HEK293 (cell line): ENCODE measurements around the gene ZDHHC1.
A peak's percentile ranks its signal among the peaks of the same experiment; 100 is the strongest.

Experiments
- CTCF ChIA-PET: fragments of 350-600 bp; formaldehyde crosslinking; extraction: SDS; loops from one replicate; lab custom pipeline; 2021; ENCODE audit warnings: antibody characterized with exemption; lab: Yijun Ruan, JAX
- POLR2A ChIA-PET: fragments of 300-600 bp; formaldehyde crosslinking; extraction: SDS; loops from one replicate; lab custom pipeline; 2020; ENCODE audit warnings: antibody characterized with exemption, inconsistent platforms; lab: Yijun Ruan, JAX
- H3K27ac ChIP-seq: fragments of 200-500 bp; sonication (Bioruptor generic); 2 replicates; pipeline ENCODE4 v1.5.1; 2014; ENCODE audit warnings: low read depth, low read length, control low read depth, inconsistent platforms; ENCODE audit errors: extremely low read depth
- H3K36me3 ChIP-seq, 2 experiments: fragments of 200-500 bp in 1 of 2; sonication (Bioruptor generic) in 1 of 2; 1 replicate in 1 of 2; 2 replicates in 1 of 2; pipeline ENCODE4 v1.5.1; 2014 to 2017; ENCODE audit warnings: inconsistent platforms in 2 of 2, low read length in 2 of 2; ENCODE audit not compliant: control insufficient read depth in 2 of 2, insufficient read depth in 1 of 2
- H3K4me1 ChIP-seq: fragments of 200-500 bp; sonication (Bioruptor generic); 2 replicates; pipeline ENCODE4 v1.5.1; 2014; ENCODE audit warnings: mild to moderate bottlenecking, low read length, inconsistent platforms; ENCODE audit not compliant: control insufficient read depth, insufficient read depth
- H3K4me3 ChIP-seq: 2 replicates; pipeline ENCODE4 v1.5.1; 2011; ENCODE audit warnings: low read depth, mild to moderate bottlenecking, control low read depth, low read length, moderate library complexity
- H3K9me3 ChIP-seq: fragments of 200-500 bp; sonication (Bioruptor generic); 2 replicates; pipeline ENCODE4 v1.5.1; 2014; ENCODE audit warnings: low read depth, low read length, inconsistent platforms; ENCODE audit not compliant: control insufficient read depth, insufficient read depth
- BCL6B ChIP-seq: fragments of 450-650 bp; formaldehyde crosslinking; IDR thresholded peaks from 2 replicates; pipeline ENCODE4 v1.5.1; 2017; ENCODE audit warnings: missing biosample characterization, missing genetic modification characterization
- GLIS2 ChIP-seq: fragments of 450-650 bp; formaldehyde crosslinking; IDR thresholded peaks from 2 replicates; pipeline ENCODE4 v1.5.1; 2016; ENCODE audit warnings: missing biosample characterization, missing genetic modification characterization
- HIC1 ChIP-seq: fragments of 450-650 bp; formaldehyde crosslinking; IDR thresholded peaks from 2 replicates; pipeline ENCODE4 v1.5.1; 2016; ENCODE audit warnings: missing biosample characterization, missing genetic modification characterization
- HOXC10 ChIP-seq: sonication (generic); formaldehyde crosslinking; IDR thresholded peaks from 2 replicates; pipeline ENCODE4 v1.8.1; 2023; ENCODE audit warnings: mild to moderate bottlenecking, missing genetic modification reagents
- KLF16 ChIP-seq: fragments of 450-650 bp; formaldehyde crosslinking; IDR thresholded peaks from 2 replicates; pipeline ENCODE4 v1.5.1; 2017; ENCODE audit warnings: missing biosample characterization, missing genetic modification characterization
- KLF8 ChIP-seq: fragments of 450-650 bp; formaldehyde crosslinking; IDR thresholded peaks from 2 replicates; pipeline ENCODE4 v1.5.1; 2016; ENCODE audit warnings: missing biosample characterization, missing genetic modification characterization
- KLF9 ChIP-seq: fragments of 450-650 bp; formaldehyde crosslinking; IDR thresholded peaks from 2 replicates; pipeline ENCODE4 v1.5.1; 2016; ENCODE audit warnings: missing biosample characterization, missing genetic modification characterization, low read depth
- SCRT1 ChIP-seq: fragments of 450-650 bp; formaldehyde crosslinking; IDR thresholded peaks from 2 replicates; pipeline ENCODE4 v1.5.1; 2016; ENCODE audit warnings: missing biosample characterization, missing genetic modification characterization, borderline replicate concordance
- ZBTB49 ChIP-seq: fragments of 450-650 bp; formaldehyde crosslinking; IDR thresholded peaks from 2 replicates; pipeline ENCODE4 v1.5.1; 2016; ENCODE audit warnings: missing biosample characterization, missing genetic modification characterization, low read depth
- ZBTB6 ChIP-seq: fragments of 450-650 bp; formaldehyde crosslinking; IDR thresholded peaks from 2 replicates; pipeline ENCODE4 v1.5.1; 2017; ENCODE audit warnings: missing biosample characterization, missing genetic modification characterization
- ZNF112 ChIP-seq: fragments of 450-650 bp; formaldehyde crosslinking; IDR thresholded peaks from 2 replicates; pipeline ENCODE4 v1.5.0; 2017; ENCODE audit warnings: missing biosample characterization, missing genetic modification characterization
- ZNF184 ChIP-seq: fragments of 450-650 bp; IDR thresholded peaks from 2 replicates; pipeline ENCODE4 v1.5.1; 2018; ENCODE audit warnings: missing biosample characterization, mild to moderate bottlenecking, missing genetic modification characterization
- ZNF23 ChIP-seq: fragments of 450-650 bp; formaldehyde crosslinking; IDR thresholded peaks from 2 replicates; pipeline ENCODE4 v1.5.1; 2016; ENCODE audit warnings: missing biosample characterization, missing genetic modification characterization, borderline replicate concordance
- ZNF292 ChIP-seq: fragments of 450-650 bp; formaldehyde crosslinking; IDR thresholded peaks from 2 replicates; pipeline ENCODE4 v1.5.1; 2016; ENCODE audit warnings: low read depth, missing biosample characterization, missing genetic modification characterization, borderline replicate concordance
- ZNF341 ChIP-seq: fragments of 450-650 bp; formaldehyde crosslinking; IDR thresholded peaks from 2 replicates; pipeline ENCODE4; 2016; ENCODE audit warnings: low read depth, missing biosample characterization, missing genetic modification characterization
- ZNF621 ChIP-seq: fragments of 450-650 bp; formaldehyde crosslinking; IDR thresholded peaks from 2 replicates; pipeline ENCODE4 v1.5.1; 2017; ENCODE audit warnings: missing biosample characterization, missing genetic modification characterization
- ZNF626 ChIP-seq: fragments of 450-650 bp; sonication (Bioruptor Pico); formaldehyde crosslinking; IDR thresholded peaks from 2 replicates; pipeline ENCODE4 v1.5.1; 2018; ENCODE audit warnings: missing biosample characterization, missing genetic modification characterization, inconsistent platforms
- ZNF658 ChIP-seq: fragments of 450-650 bp; formaldehyde crosslinking; IDR thresholded peaks from 2 replicates; pipeline ENCODE4; 2016; ENCODE audit warnings: missing biosample characterization, missing genetic modification characterization
- ZNF777 ChIP-seq: fragments of 450-650 bp; formaldehyde crosslinking; IDR thresholded peaks from 2 replicates; pipeline ENCODE4 v1.5.1; 2017; ENCODE audit warnings: missing biosample characterization, missing genetic modification characterization, borderline replicate concordance
- TF ChIP-seq, protein P1 (sequence below): fragments of 450-650 bp; formaldehyde crosslinking; IDR thresholded peaks from 2 replicates; pipeline ENCODE4 v1.5.1; 2016; ENCODE audit warnings: missing biosample characterization, missing genetic modification characterization, borderline replicate concordance
- TF ChIP-seq, protein P2 (sequence below): fragments of 450-650 bp; formaldehyde crosslinking; IDR thresholded peaks from 2 replicates; pipeline ENCODE4 v1.5.1; 2016; ENCODE audit warnings: missing biosample characterization, missing genetic modification characterization

The ZDHHC1 gene

DNA sequence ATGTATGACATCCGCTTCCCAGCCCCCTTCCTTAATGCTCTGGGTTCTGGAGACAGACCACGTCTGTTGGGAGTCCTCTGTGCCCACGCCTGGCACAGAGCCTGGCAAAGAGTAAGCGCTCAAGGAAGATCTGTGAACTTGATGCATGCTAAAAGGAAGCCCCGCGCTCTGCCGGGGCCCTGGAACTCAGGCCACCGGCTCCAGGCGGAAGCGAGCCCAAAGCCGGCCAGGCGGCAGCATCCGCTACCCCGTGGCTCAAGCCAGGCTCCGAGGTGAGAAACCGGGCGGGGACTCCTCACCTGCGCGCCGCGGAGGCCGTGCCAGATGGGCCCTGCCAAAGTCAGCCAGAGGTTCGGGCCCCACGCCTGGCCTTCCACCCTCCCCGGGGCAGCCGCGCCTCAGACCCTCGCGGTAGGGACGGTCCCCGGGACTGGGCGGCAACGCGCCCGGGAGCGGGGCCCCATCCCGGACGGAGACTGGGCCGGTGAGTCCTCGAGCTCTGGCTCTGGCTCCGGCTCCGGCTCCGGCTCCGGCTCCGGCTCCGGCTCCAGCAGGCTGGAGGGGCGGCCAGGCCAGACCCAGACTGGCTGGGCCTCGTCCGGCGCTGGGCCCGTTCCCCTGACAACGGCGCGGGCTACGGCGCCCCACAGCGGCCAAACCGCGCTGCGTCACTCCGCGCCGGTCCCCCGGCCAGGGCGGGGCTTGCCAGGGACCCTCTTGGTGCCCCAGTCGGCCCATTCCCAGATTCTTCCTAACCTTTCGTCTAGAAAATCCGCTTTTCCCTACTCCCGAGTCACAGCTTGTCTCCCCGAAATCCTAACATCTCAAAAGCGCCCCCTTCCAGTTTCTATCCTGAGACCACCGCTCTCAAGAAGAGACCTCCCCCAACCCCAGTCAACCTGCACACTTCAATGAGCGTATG, at the start of gene ZDHHC1:
Gene ZDHHC1 (minus strand): TSS at position 606 of the 922 bp plus-strand sequence. CDS start 8,702 bp downstream, outside the sequence.
- no peaks in the 10 kb centered on the region for H3K9me3 ChIP-seq
- peak within 1 kb of the TSS; percentile 88 for H3K27ac ChIP-seq
- POLR2A ChIA-PET = interaction anchor here (1.0 to 1.1 kb wide), 2 partner anchors 12 to 34 kb away, joined by 3 read pairs; no protein-coding TSS in a partner anchor
- peaks cover 3% of the 10 kb centered on the region; the same call in 1 of the 2 replicates for H3K4me1 ChIP-seq
- H3K4me3 ChIP-seq = peak within 1 kb of the TSS; percentile 66
- H3K36me3 ChIP-seq = no peaks in the 10 kb centered on the region
- CTCF ChIA-PET = interaction anchor here (0.6 to 2.0 kb wide), 33 partner anchors 8 to 905 kb away, joined by 3 to 21 read pairs (median 3); partner anchors contain the start of genes HSD11B2 and TMEM208
- TF ChIP-seq ZNF777 (no peak), GLIS2 (peak; percentile 40; the same call in 1 of the 2 replicates), ZNF184 (tag by site-specific recombination) (no peak), ZNF621 (tag by site-specific recombination) (no peak), ZNF626 (tag by site-specific recombination) (no peak), SCRT1 (tag by site-specific recombination) (no peak), KLF16 (tag by site-specific recombination) (0 out of 2 replicates have a peak, but pooled peaks have one; percentile 65), ZNF292 (tag by site-specific recombination) (no peak), KLF9 (tag by site-specific recombination) (peak; percentile 50), ZNF23 (no peak), HIC1 (tag by site-specific recombination) (no peak), KLF8 (peak; percentile 58; the same call in 1 of the 2 replicates), ZNF658 (tag by site-specific recombination) (no peak), ZNF112 (tag by site-specific recombination) (no peak), ZNF341 (no peak), ZBTB6 (tag by site-specific recombination) (peak; percentile 100), HOXC10 (CRISPR knock-in tag) (no peak), BCL6B (tag by site-specific recombination) (no peak), ZBTB49 (tag by site-specific recombination) (no peak)
- TF ChIP-seq, protein P1, sequence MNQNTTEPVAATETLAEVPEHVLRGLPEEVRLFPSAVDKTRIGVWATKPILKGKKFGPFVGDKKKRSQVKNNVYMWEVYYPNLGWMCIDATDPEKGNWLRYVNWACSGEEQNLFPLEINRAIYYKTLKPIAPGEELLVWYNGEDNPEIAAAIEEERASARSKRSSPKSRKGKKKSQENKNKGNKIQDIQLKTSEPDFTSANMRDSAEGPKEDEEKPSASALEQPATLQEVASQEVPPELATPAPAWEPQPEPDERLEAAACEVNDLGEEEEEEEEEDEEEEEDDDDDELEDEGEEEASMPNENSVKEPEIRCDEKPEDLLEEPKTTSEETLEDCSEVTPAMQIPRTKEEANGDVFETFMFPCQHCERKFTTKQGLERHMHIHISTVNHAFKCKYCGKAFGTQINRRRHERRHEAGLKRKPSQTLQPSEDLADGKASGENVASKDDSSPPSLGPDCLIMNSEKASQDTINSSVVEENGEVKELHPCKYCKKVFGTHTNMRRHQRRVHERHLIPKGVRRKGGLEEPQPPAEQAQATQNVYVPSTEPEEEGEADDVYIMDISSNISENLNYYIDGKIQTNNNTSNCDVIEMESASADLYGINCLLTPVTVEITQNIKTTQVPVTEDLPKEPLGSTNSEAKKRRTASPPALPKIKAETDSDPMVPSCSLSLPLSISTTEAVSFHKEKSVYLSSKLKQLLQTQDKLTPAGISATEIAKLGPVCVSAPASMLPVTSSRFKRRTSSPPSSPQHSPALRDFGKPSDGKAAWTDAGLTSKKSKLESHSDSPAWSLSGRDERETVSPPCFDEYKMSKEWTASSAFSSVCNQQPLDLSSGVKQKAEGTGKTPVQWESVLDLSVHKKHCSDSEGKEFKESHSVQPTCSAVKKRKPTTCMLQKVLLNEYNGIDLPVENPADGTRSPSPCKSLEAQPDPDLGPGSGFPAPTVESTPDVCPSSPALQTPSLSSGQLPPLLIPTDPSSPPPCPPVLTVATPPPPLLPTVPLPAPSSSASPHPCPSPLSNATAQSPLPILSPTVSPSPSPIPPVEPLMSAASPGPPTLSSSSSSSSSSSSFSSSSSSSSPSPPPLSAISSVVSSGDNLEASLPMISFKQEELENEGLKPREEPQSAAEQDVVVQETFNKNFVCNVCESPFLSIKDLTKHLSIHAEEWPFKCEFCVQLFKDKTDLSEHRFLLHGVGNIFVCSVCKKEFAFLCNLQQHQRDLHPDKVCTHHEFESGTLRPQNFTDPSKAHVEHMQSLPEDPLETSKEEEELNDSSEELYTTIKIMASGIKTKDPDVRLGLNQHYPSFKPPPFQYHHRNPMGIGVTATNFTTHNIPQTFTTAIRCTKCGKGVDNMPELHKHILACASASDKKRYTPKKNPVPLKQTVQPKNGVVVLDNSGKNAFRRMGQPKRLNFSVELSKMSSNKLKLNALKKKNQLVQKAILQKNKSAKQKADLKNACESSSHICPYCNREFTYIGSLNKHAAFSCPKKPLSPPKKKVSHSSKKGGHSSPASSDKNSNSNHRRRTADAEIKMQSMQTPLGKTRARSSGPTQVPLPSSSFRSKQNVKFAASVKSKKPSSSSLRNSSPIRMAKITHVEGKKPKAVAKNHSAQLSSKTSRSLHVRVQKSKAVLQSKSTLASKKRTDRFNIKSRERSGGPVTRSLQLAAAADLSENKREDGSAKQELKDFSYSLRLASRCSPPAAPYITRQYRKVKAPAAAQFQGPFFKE = no peak
- TF ChIP-seq, protein P2, sequence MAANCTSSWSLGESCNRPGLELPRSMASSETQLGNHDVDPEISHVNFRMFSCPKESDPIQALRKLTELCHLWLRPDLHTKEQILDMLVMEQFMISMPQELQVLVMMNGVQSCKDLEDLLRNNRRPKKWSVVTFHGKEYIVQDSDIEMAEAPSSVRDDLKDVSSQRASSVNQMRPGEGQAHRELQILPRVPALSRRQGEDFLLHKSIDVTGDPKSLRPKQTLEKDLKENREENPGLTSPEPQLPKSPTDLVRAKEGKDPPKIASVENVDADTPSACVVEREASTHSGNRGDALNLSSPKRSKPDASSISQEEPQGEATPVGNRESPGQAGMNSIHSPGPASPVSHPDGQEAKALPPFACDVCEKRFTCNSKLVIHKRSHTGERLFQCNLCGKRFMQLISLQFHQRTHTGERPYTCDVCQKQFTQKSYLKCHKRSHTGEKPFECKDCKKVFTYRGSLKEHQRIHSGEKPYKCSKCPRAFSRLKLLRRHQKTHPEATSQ (tag by site-specific recombination) = 0 out of 2 replicates have a peak, but pooled peaks have one; percentile 70
